ENCODE data around the gene MS4A10.

GRCh38 chr11:60801194-60801593 is 16.1 kb downstream of the MS4A10 start:
- TF ChIP-seq CTCF (IDR thresholded peaks at IDR 0.05) (no peak), EZH2 (IDR thresholded peaks at IDR 0.05; ENCODE audit: borderline replicate concordance, insufficient read depth, low read depth, low read length, poor library complexity, severe bottlenecking) (no peak)

Data from B cell (primary cell).